Measurements from ENCODE around the gene CDC42EP3.

CDC42EP3 gene

GRCh38 chr2:37671009-37671815 is at the start of gene CDC42EP3:
TSS of gene CDC42EP3 (minus strand) at chr2:37671642. CDS start at chr2:37646587, 25,055 bp downstream.
- no peak for DNase-seq (ENCODE audit: low read depth)

GRCh38 chr2:37721201-37721560 is 49.7 kb upstream of the CDC42EP3 start:
- no peak for DNase-seq (ENCODE audit: low read depth)

- DNase-seq (ENCODE audit: low read depth): no peak
These were observed 49.2 kb upstream of the CDC42EP3 start for GRCh38 chr2:37720533-37721200.

- no peak for DNase-seq (ENCODE audit: low read depth)
These were observed 47.2 kb upstream of the CDC42EP3 start for GRCh38 chr2:37718515-37719161.

- no peak for DNase-seq (ENCODE audit: low read depth)
These were observed 41.8 kb upstream of the CDC42EP3 start for GRCh38 chr2:37713258-37713700.

GRCh38 chr2:37711831-37712230 is 40.4 kb upstream of the CDC42EP3 start:
- no peak for DNase-seq (ENCODE audit: low read depth)

- DNase-seq (ENCODE audit: low read depth): no peak
These were observed 39.9 kb upstream of the CDC42EP3 start for GRCh38 chr2:37711308-37711731.

- no peak for DNase-seq (ENCODE audit: low read depth)
These were observed 37.7 kb upstream of the CDC42EP3 start for GRCh38 chr2:37709111-37709510.

- DNase-seq (ENCODE audit: low read depth): no peak
These were observed 36.7 kb upstream of the CDC42EP3 start for GRCh38 chr2:37708146-37708545.

- no peak for DNase-seq (ENCODE audit: low read depth)
These were observed 36.0 kb upstream of the CDC42EP3 start for GRCh38 chr2:37707393-37707792.

GRCh38 chr2:37706334-37707183 is 35.1 kb upstream of the CDC42EP3 start:
- DNase-seq (ENCODE audit: low read depth): no peak

GRCh38 chr2:37705191-37705590 is 33.7 kb upstream of the CDC42EP3 start:
- DNase-seq (ENCODE audit: low read depth): no peak

- DNase-seq (ENCODE audit: low read depth): no peak
These were observed 27.6 kb upstream of the CDC42EP3 start for GRCh38 chr2:37698931-37699481.

GRCh38 chr2:37695336-37695735 is 23.9 kb upstream of the CDC42EP3 start:
- DNase-seq (ENCODE audit: low read depth): no peak

- DNase-seq (ENCODE audit: low read depth): no peak
These were observed 21.3 kb upstream of the CDC42EP3 start for GRCh38 chr2:37692711-37693110.

GRCh38 chr2:37689751-37690150 is 18.3 kb upstream of the CDC42EP3 start:
- DNase-seq (ENCODE audit: low read depth): no peak

GRCh38 chr2:37688771-37689468 is 17.5 kb upstream of the CDC42EP3 start:
- no peak for DNase-seq (ENCODE audit: low read depth)

GRCh38 chr2:37686792-37687526 is 15.5 kb upstream of the CDC42EP3 start:
- DNase-seq (ENCODE audit: low read depth): no peak

GRCh38 chr2:37684809-37685208 is 13.4 kb upstream of the CDC42EP3 start:
- no peak for DNase-seq (ENCODE audit: low read depth)

Measured in stimulated activated CD8-positive, alpha-beta memory T cell treated with anti-CD3 and anti-CD28 coated beads, Interleukin-7, amount 100 ng/mL, for 24 hours (primary cell).